Heart left ventricle (tissue), 16 donors: ENCODE data around the gene TXK. TPM values are rescaled to one million over a fixed set of nuclear protein-coding genes. Genes with fewer than 3 reads are reported as not detected.

Experiments used
- ATAC-seq, 4 donors: fragments of 200-7000 bp; cut with Tn5 transposase; one replicate each; pipeline ENCODE4 v1.9.1; 2020 to 2022; ENCODE audit warnings: moderate library complexity in 4 of 4, mild to moderate bottlenecking in 3 of 4, moderate number of reproducible peaks in 1 of 4
- DNase-seq, 5 donors: peaks; one replicate each; pipeline ENCODE4 v3.0.0-alpha.2; 2020
- H3K27ac ChIP-seq, 12 donors: fragments of 200-600 bp; sonication (generic) in 4 of 12; one replicate each; pipeline versions ENCODE4 v1.5.0 to v1.8.0; 2016 to 2022; ENCODE audit warnings: mild to moderate bottlenecking in 2 of 12
- H3K27me3 ChIP-seq, 9 donors: fragments of 200-600 bp; sonication (generic) in 2 of 9; one replicate each; pipeline versions ENCODE4 v1.5.1 to v1.8.0; 2016 to 2022; ENCODE audit warnings: mild to moderate bottlenecking in 3 of 9
- H3K36me3 ChIP-seq, 9 donors: fragments of 200-600 bp; sonication (generic) in 2 of 9; one replicate each; pipeline versions ENCODE4 v1.5.0 to v1.8.0; 2018 to 2022; ENCODE audit warnings: mild to moderate bottlenecking in 2 of 9
- H3K4me1 ChIP-seq, 12 donors: fragments of 200-600 bp; sonication (generic) in 4 of 12; one replicate each; pipeline versions ENCODE4 v1.5.0 to v1.8.0; 2016 to 2022; ENCODE audit warnings: mild to moderate bottlenecking in 3 of 12
- H3K4me3 ChIP-seq, 12 donors: fragments of 200-600 bp; sonication (generic) in 4 of 12; one replicate each; pipeline versions ENCODE4 v1.5.0 to v1.8.0; 2017 to 2022; ENCODE audit warnings: mild to moderate bottlenecking in 9 of 12, moderate library complexity in 4 of 12
- H3K9me3 ChIP-seq, 12 donors: fragments of 200-600 bp; sonication (generic) in 4 of 12; one replicate each; pipeline versions ENCODE4 v1.5.0 to v1.8.0; 2016 to 2022; ENCODE audit warnings: mild to moderate bottlenecking in 1 of 12
- POLR2A ChIP-seq, 2 donors: fragments of 450-650 bp; IDR thresholded peaks; one replicate each; pipeline ENCODE4 v1.6.1; 2017; ENCODE audit warnings: antibody characterized with exemption in 2 of 2, mild to moderate bottlenecking in 2 of 2, moderate library complexity in 2 of 2
- WGBS, 4 donors: extraction: QIAGEN DNeasy Blood & Tissue Kit in 2 of 4; methylation state at CpG; one replicate each; pipeline versions ENCODE4 v1.1.5 to v1.1.7; 2013 to 2018; 5-methylcytosine and 5-hydroxymethylcytosine counted together
- intact Hi-C, 10 donors: fragments of 100-400 bp; cut with DNase I; formaldehyde crosslinking; loops; one replicate each; pipeline versions ENCODE4 v1.11.1 to v1.14.2; 2022
- long read RNA-seq, 3 donors: library from polyadenylated mRNA; unstranded; transcript quantifications; one replicate each; pipeline ENCODE4 v2.0.0, GENCODE V29; 2020 to 2021
- polyA plus RNA-seq, 2 donors: library from polyadenylated mRNA; stranded (reverse); fragments of 200-250 nt; gene quantifications; one replicate each; pipeline ENCODE4 v1.2.3, GENCODE V29; 2013
- total RNA-seq, 9 donors: library from RNA; depleted of rRNA in 2 of 9; stranded (reverse); fragments of >200 nt in 2 of 9; fragmentation: NEBNext Ultra II Directional in 3 of 9; extraction: Animal tissue kit (Norgen Biotek cat#: 25700) in 3 of 9; gene quantifications; one replicate each; pipeline versions ENCODE4 v1.1.0 to v1.2.4, GENCODE V29; 2016 to 2023
- TF ChIP-seq, protein P1 (sequence below), 12 donors: fragments of 200-600 bp; sonication (generic) in 4 of 12; IDR thresholded peaks; one replicate each; pipeline versions ENCODE4 v1.5.0 to v1.8.0; 2018 to 2022; ENCODE audit warnings: antibody characterized with exemption in 12 of 12, mild to moderate bottlenecking in 5 of 12
- donor health status: ischemic (EF 13 %, LVEDD 7.1; RV severe dilation, severe dysfunction).
- donor health status: healthy with polysubstance abuse.
- donor health status: DM: no; HTN: yes; CAD: no.
- donor health status: DM: no; HTN: no; CAD: no.
- donor health status: ischemic (EF 25% LVEDD 6.9; RV normal size, moderate dysfunction).
- donor health status: ischemic (EF 25% LVEDD 5.7; RV mildly dilated, moderate dysfunction).
- donor health status: healthy.
- donor health status: DM: yes; HTN: yes; CAD: no.
- donor health status: ischemic (EF 35%, LVEDD 5.7; RV mildly dilated, moderate dysfunction).
- donor health status: nonischemic (EF 11% LVEDD 7.7; RV severe dilation, severe dysfunction).
- donor health status: DM: yes; HTN: yes; CAD: no.
- donor health status: PGD.
- donor health status: ischemic (EF 29% LVEDD 5.4; RV normal size, mild dysfunction).
- donor health status: nonischemic (EF 23%, LVEDD 6.1; RV moderate dilation, normal function).

The TXK gene
- total RNA-seq (1 to 10 TPM in 2 of 9 donors, under 1 TPM in 6, not detected in 1; 0.25 to 3.3 (median 0.63) TPM), polyA plus RNA-seq (under 1 TPM; 0.18 to 0.19 TPM)
- long read RNA-seq, donor 1, partial matches to known transcripts: 1 of 1 reads
- long read RNA-seq, donor 1, other reads (novel, unspliced or antisense): 0 of 1 reads
- long read RNA-seq, donor 2: 0 reads
- long read RNA-seq, donor 3: 0 reads

DNA sequence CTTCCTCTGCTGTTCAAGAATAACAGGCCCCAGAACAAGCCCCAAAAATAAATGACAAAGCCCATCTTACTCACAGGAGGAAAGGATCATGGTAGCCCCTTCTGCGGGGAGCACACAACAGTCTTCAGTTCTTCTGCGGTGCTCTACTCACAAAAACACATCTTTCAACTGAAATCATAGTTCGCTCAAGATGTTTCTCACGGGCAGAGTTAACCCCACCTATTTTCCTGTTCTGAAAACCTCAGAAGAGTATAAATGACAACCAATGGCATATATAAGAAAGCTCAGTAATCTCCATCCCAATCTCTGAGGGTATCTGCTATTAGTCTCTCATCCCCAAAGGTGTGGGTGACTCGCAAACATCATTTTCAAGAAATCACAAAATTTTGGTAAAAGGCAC is at the start of gene TXK:
Gene TXK, minus strand, starts transcription at position 170 of the 400 bp plus-strand sequence. Its CDS starts 80 bp downstream, at position 90.
- H3K9me3 ChIP-seq: no peaks in the 10 kb centered on the region
- intact Hi-C loops: loop anchor here in 2 of 10 donors (10.0 kb wide), 2 partner anchors 121 to 141 kb away; no protein-coding TSS in a partner anchor
- WGBS, 4 donors: 73 to 82% (median 81%) methylated on average over 5 of the region's 5 CpGs
- ATAC-seq (no peak), DNase-seq (no peak)
- H3K27ac ChIP-seq: peak within 1 kb of the TSS in 1 of 12 donors; percentile 61
- H3K4me3 ChIP-seq: peak within 1 kb of the TSS in 1 of 12 donors; percentile 35
- TF ChIP-seq, protein P1, sequence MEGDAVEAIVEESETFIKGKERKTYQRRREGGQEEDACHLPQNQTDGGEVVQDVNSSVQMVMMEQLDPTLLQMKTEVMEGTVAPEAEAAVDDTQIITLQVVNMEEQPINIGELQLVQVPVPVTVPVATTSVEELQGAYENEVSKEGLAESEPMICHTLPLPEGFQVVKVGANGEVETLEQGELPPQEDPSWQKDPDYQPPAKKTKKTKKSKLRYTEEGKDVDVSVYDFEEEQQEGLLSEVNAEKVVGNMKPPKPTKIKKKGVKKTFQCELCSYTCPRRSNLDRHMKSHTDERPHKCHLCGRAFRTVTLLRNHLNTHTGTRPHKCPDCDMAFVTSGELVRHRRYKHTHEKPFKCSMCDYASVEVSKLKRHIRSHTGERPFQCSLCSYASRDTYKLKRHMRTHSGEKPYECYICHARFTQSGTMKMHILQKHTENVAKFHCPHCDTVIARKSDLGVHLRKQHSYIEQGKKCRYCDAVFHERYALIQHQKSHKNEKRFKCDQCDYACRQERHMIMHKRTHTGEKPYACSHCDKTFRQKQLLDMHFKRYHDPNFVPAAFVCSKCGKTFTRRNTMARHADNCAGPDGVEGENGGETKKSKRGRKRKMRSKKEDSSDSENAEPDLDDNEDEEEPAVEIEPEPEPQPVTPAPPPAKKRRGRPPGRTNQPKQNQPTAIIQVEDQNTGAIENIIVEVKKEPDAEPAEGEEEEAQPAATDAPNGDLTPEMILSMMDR (IDR thresholded peaks at IDR 0.05): no peak
- no peak for TF ChIP-seq POLR2A (IDR thresholded peaks at IDR 0.05)
- H3K27me3 ChIP-seq: no peaks in the 10 kb centered on the region
- peaks cover 0 to 37% (median 7%) of the 10 kb centered on the region in 9 donors for H3K36me3 ChIP-seq
- peaks cover 0 to 33% (median 11%) of the 10 kb centered on the region in 12 donors for H3K4me1 ChIP-seq

DNA sequence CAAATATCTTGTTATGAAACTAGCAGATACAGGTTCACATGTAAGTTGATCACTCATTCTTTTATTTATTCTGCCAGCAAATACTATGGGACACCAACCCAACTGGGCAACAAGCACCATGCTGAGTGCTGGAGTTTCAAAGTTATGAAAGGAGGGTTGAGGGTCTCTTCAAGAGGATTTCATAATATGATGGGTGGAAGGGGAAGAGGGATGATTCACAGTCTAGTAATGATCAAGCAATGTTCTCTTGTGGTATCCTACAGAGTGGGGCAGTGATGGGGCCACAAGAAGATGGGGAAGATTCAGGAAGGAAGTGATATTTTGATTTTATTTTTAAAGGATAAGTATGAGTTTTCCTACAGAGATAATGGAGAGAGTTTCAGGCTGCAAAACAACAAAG is 46.2 kb upstream of the TXK start:
- H3K27ac ChIP-seq: no peak overlapping the region
- no peaks in the 10 kb centered on the region for H3K9me3 ChIP-seq
- no peak for DNase-seq
- no peak overlapping the region for H3K4me3 ChIP-seq
- no peaks in the 10 kb centered on the region for H3K4me1 ChIP-seq
- TF ChIP-seq, protein P1 (IDR thresholded peaks at IDR 0.05): no peak
- no peak for TF ChIP-seq POLR2A (IDR thresholded peaks at IDR 0.05)
- H3K27me3 ChIP-seq: no peaks in the 10 kb centered on the region
- intact Hi-C loops: loop anchor here in 1 of 10 donors (10.0 kb wide), 1 partner anchor 65 kb away; no protein-coding TSS in a partner anchor
- ATAC-seq: no peak
- H3K36me3 ChIP-seq: no peaks in the 10 kb centered on the region

DNA sequence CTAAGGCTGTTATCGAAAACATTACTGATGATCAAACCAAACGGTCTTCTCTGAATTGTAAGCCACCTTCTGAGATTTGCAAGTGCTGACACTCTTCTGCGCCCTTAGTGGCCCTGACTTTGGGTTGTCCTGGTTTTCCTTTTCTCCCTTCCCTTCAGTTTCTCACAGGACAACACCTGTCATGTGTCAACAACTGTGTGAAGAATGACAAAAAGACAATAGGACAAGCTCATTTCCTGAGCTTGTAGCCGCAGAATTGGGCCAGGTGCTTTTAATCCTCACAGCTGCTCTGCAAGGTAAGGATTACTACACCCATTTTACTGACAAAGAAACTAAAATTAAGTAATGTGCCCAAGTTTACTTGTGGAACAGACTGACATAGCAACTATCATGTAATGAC is 44.9 kb upstream of the TXK start:
- no peak for ATAC-seq
- intact Hi-C loops: no loop called here

DNA sequence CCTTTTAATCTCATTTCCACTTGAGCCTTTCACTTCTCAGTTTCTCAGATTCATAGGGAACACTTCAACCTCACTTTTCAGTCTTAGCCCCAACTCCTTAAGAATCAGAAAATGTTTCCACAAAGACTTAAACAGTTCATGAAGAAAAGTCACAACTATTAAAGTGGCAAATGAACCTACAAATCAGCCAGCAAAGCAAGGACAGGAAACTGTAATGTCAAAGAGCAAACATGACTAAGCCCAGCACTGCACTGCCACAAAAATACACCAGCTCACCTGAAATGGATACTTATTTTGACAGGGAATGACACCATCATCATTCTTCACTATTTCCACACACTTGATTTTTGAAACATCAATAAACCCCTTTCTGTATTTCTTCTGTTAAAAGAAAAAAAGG is 41.8 kb upstream of the TXK start:
- H3K27ac ChIP-seq: no peak overlapping the region
- ATAC-seq: no peak
- intact Hi-C loops: no loop called here

More for the DNA sequence above, 44.9 kb upstream of the TXK start:
- 66 to 81% (median 74%) methylated on average over 4 of the region's 4 CpGs for WGBS, 4 donors
- TF ChIP-seq POLR2A (IDR thresholded peaks at IDR 0.05): no peak
- TF ChIP-seq, protein P1 (IDR thresholded peaks at IDR 0.05): no peak
- peaks cover 0 to 6% (median 0%) of the 10 kb centered on the region in 12 donors for H3K4me1 ChIP-seq
- no peaks in the 10 kb centered on the region for H3K27me3 ChIP-seq
- no peaks in the 10 kb centered on the region for H3K36me3 ChIP-seq
- no peak for DNase-seq
- no peak overlapping the region for H3K27ac ChIP-seq
- H3K4me3 ChIP-seq: no peak overlapping the region
- no peaks in the 10 kb centered on the region for H3K9me3 ChIP-seq

More for the DNA sequence above, 41.8 kb upstream of the TXK start:
- H3K27me3 ChIP-seq: no peaks in the 10 kb centered on the region
- no peak for DNase-seq
- peaks cover 0 to 16% (median 0%) of the 10 kb centered on the region in 12 donors for H3K4me1 ChIP-seq
- no peaks in the 10 kb centered on the region for H3K36me3 ChIP-seq
- no peak overlapping the region for H3K4me3 ChIP-seq
- no peaks in the 10 kb centered on the region for H3K9me3 ChIP-seq
- no peak for TF ChIP-seq POLR2A (IDR thresholded peaks at IDR 0.05)
- TF ChIP-seq, protein P1 (IDR thresholded peaks at IDR 0.05): no peak
